K562 (cell line): ENCODE measurements around the gene FRMPD4. TPM values are rescaled to one million over a fixed set of nuclear protein-coding genes. Genes with fewer than 3 reads are reported as not detected.

Experiments used
- ATAC-seq: fragments of 200-7000 bp; cut with Tn5 transposase; 3 replicates; pipeline ENCODE4 v1.9.1; 2020; ENCODE audit warnings: moderate library complexity
- BruUV-seq: library from RNA; stranded (reverse); fragments of 400-500 nt; replicated peaks from 2 replicates; lab custom pipeline; 2021; lab: Mats Ljungman, UMichigan
- CTCF ChIA-PET: fragments of 300-600 bp; formaldehyde crosslinking; extraction: SDS; loops from one replicate; lab custom pipeline; 2021; ENCODE audit warnings: low intra/inter-chr PET ratio; lab: Yijun Ruan, JAX
- POLR2A ChIA-PET: fragments of 300-600, 350-650 bp; sonication (Branson Sonifier 250); formaldehyde crosslinking; extraction: SDS; loops from one replicate; lab custom pipeline; 2021; ENCODE audit warnings: antibody characterized with exemption, inconsistent platforms; lab: Yijun Ruan, JAX
- DNase-seq, 4 experiments: peaks; one replicate each; pipeline versions ENCODE4 v3.0.0 to v3.0.0-alpha.2; 2011 to 2018; ENCODE audit warnings: low spot score in 3 of 4, mixed read lengths in 3 of 4; ENCODE audit errors: extremely low read depth in 1 of 4
- FAIRE-seq: peaks from 2 replicates; lab custom pipeline; 2011; peaks lifted over from hg19 to GRCh38; lab: Jason Lieb, UNC
- H2AFZ ChIP-seq: 2 replicates; pipeline ENCODE4 v1.6.0; 2011; ENCODE audit warnings: low read depth, low read length, control low read depth, inconsistent platforms
- H3K27ac ChIP-seq: fragments of 200-600 bp; 3 replicates; pipeline ENCODE4 v1.8.0; 2011; ENCODE audit warnings: low read depth, mild to moderate bottlenecking, control low read depth, inconsistent platforms, low read length, moderate library complexity, mixed read lengths; ENCODE audit errors: extremely low read depth
- H3K27me3 ChIP-seq, 2 experiments: fragments of 300-600 bp in 1 of 2; 2 replicates in 1 of 2; 3 replicates in 1 of 2; pipeline versions ENCODE4 v1.6.0 to v1.8.0; 2011; ENCODE audit warnings: inconsistent platforms in 2 of 2, low read length in 2 of 2, mild to moderate bottlenecking in 1 of 2, mixed read lengths in 1 of 2, moderate library complexity in 1 of 2; ENCODE audit not compliant: control insufficient read depth in 2 of 2, insufficient read depth in 2 of 2
- H3K36me3 ChIP-seq: fragments of 300-600 bp; 3 replicates; pipeline ENCODE4 v1.8.0; 2011; ENCODE audit warnings: mild to moderate bottlenecking, low read length, inconsistent platforms; ENCODE audit not compliant: control insufficient read depth, insufficient read depth
- H3K4me1 ChIP-seq, 2 experiments: fragments of 200-600 bp in 1 of 2; replicated peaks in 1 of 2; 2 replicates in 1 of 2; 3 replicates in 1 of 2; pipeline versions ENCODE4 v1.5.1 to v1.8.0; 2011; ENCODE audit warnings: inconsistent platforms in 2 of 2, low read length in 2 of 2, mild to moderate bottlenecking in 1 of 2, mixed read lengths in 1 of 2, moderate library complexity in 1 of 2; ENCODE audit not compliant: control insufficient read depth in 2 of 2, insufficient read depth in 2 of 2
- H3K4me2 ChIP-seq: 2 replicates; pipeline ENCODE4 v1.6.1; 2011; ENCODE audit warnings: low read length, control low read depth, inconsistent platforms, mixed read lengths; ENCODE audit not compliant: insufficient read depth
- H3K4me3 ChIP-seq: fragments of 200-600 bp; sonication (generic), shearing (Covaris generic); 2 replicates; pipeline ENCODE4 v1.5.1; 2016; ENCODE audit warnings: control low read depth, inconsistent platforms
- H3K79me2 ChIP-seq: fragments of 200-600 bp; 3 replicates; pipeline ENCODE4 v1.8.0; 2011; ENCODE audit warnings: low read length, inconsistent platforms; ENCODE audit not compliant: control insufficient read depth, insufficient read depth
- H3K9ac ChIP-seq, 2 experiments: 2 replicates each; pipeline versions ENCODE4 v1.6.0 to v1.6.1; 2011; ENCODE audit warnings: low read depth in 2 of 2, low read length in 2 of 2, control low read depth in 1 of 2, inconsistent platforms in 1 of 2, mild to moderate bottlenecking in 1 of 2, mixed read lengths in 1 of 2; ENCODE audit not compliant: insufficient read depth in 1 of 2
- H3K9me1 ChIP-seq: one replicate; pipeline ENCODE4 v1.6.0; 2011; ENCODE audit warnings: inconsistent platforms, mild to moderate bottlenecking, low read length, moderate library complexity; ENCODE audit not compliant: control insufficient read depth, insufficient read depth
- H3K9me3 ChIP-seq: replicated peaks from 2 replicates; pipeline ENCODE4 v1.5.1; 2011; ENCODE audit warnings: low read depth, low read length, inconsistent platforms; ENCODE audit not compliant: control insufficient read depth, insufficient read depth
- H4K20me1 ChIP-seq: replicated peaks from 2 replicates; pipeline ENCODE4 v1.6.1; 2011; ENCODE audit warnings: low read length, inconsistent platforms, mixed read lengths; ENCODE audit not compliant: control insufficient read depth, insufficient read depth
- ARNT ChIP-seq, 2 experiments: fragments of 450-650 bp; IDR thresholded peaks; 2 replicates each; pipeline ENCODE4 v1.6.1; 2016; ENCODE audit warnings: mild to moderate bottlenecking in 1 of 2
- HMG20B ChIP-seq: fragments of 250-450 bp; sonication (Bioruptor Pico); IDR thresholded peaks from 2 replicates; pipeline ENCODE4 v1.5.0; 2021; ENCODE audit warnings: mild to moderate bottlenecking
- IRF2 ChIP-seq: sonication (generic); formaldehyde crosslinking; IDR thresholded peaks from 2 replicates; pipeline ENCODE4 v1.8.1; 2022; ENCODE audit warnings: mild to moderate bottlenecking, missing genetic modification reagents
- JUND ChIP-seq, 2 experiments: IDR thresholded peaks; 2 replicates in 1 of 2; 3 replicates in 1 of 2; pipeline ENCODE4 v1.6.1; 2011; ENCODE audit warnings: borderline replicate concordance in 2 of 2, low read depth in 2 of 2, low read length in 2 of 2, improper control_type of control experiment in 1 of 2, missing biosample characterization in 1 of 2, missing genetic modification characterization in 1 of 2, missing genetic modification reagents in 1 of 2
- NFE2L1 ChIP-seq: fragments of 450-650 bp; IDR thresholded peaks from 2 replicates; pipeline ENCODE4 v1.6.1; 2016; ENCODE audit warnings: missing genetic modification characterization, low read depth, mild to moderate bottlenecking, missing compliant biosample characterization, moderate library complexity, borderline replicate concordance
- NFIC ChIP-seq: fragments of 450-650 bp; IDR thresholded peaks from 2 replicates; pipeline ENCODE4 v1.6.1; 2017; ENCODE audit warnings: mild to moderate bottlenecking, inconsistent platforms
- RBM25 ChIP-seq: fragments of 200-400 bp; formaldehyde crosslinking; IDR thresholded peaks from 2 replicates; pipeline ENCODE4 v1.6.1; 2018; ENCODE audit warnings: low read length, low read depth, moderate library complexity; ENCODE audit not compliant: severe bottlenecking
- SAP30 ChIP-seq: fragments of 200-600 bp; sonication (generic); IDR thresholded peaks from 2 replicates; pipeline ENCODE4 v1.6.1; 2012; ENCODE audit warnings: borderline replicate concordance, low read depth, mild to moderate bottlenecking, moderate library complexity, low read length, control low read depth, inconsistent platforms; ENCODE audit not compliant: insufficient read depth, poor library complexity, severe bottlenecking
- SMARCB1 ChIP-seq: IDR thresholded peaks from 2 replicates; pipeline ENCODE4 v1.6.1; 2011; ENCODE audit warnings: improper control_type of control experiment, low read depth; ENCODE audit not compliant: insufficient read length
- XRCC3 ChIP-seq: fragments of 450-650 bp; IDR thresholded peaks from 2 replicates; pipeline ENCODE4 v1.6.1; 2017; ENCODE audit warnings: mild to moderate bottlenecking, moderate library complexity
- ZC3H11A ChIP-seq: IDR thresholded peaks from 2 replicates; pipeline ENCODE4 v1.6.1; 2012; ENCODE audit warnings: low read depth, low read length, improper control_type of control experiment
- ZNF316 ChIP-seq: fragments of 450-650 bp; IDR thresholded peaks from 2 replicates; pipeline ENCODE4 v1.6.1; 2016
- ZNF57 ChIP-seq: fragments of 450-650 bp; formaldehyde crosslinking; IDR thresholded peaks from 2 replicates; pipeline ENCODE4 v1.4.0; 2020; ENCODE audit warnings: mild to moderate bottlenecking, moderate library complexity
- ZSCAN29 ChIP-seq: fragments of 450-650 bp; IDR thresholded peaks from 2 replicates; pipeline ENCODE4 v1.6.1; 2017
- WGBS: fragments of 100-300 bp; shearing (Covaris generic); methylation state at CpG from one replicate; pipeline ENCODE4 v1.1.6; 2016; ENCODE audit warnings: low coverage, mixed read lengths; ENCODE audit not compliant: insufficient coverage; ENCODE audit errors: missing lambda C conversion rate; 5-methylcytosine and 5-hydroxymethylcytosine counted together
- in situ Hi-C: fragments of 300-500 bp; cut with MboI; formaldehyde crosslinking; loops from 4 replicates; pipeline ENCODE4 v1.15.0; 2018; ENCODE audit warnings: inconsistent platforms, mixed read lengths
- intact Hi-C: fragments of 100-400 bp; cut with micrococcal nuclease; formaldehyde crosslinking; loops from 2 replicates; pipeline ENCODE4 v1.14.2; 2022
- polyA plus RNA-seq, 8 experiments: library from polyadenylated mRNA; depleted of rRNA in 4 of 8; stranded (reverse) in 5 of 8; unstranded in 3 of 8; fragments of >200 nt; fragmentation: Nextera tagmentation in 2 of 8; fragmentation: Illumina TruSeq in 1 of 8; extraction: Ambion mirVana in 2 of 8; extraction: Trizol in 1 of 8; gene quantifications; 2 replicates each; pipeline versions ENCODE4 v1.2.1 to v1.2.3, GENCODE V29; 2011 to 2014; ENCODE audit warnings: inconsistent platforms in 1 of 8, missing spikeins in 1 of 8
- total RNA-seq, 7 experiments: library from RNA; depleted of rRNA in 6 of 7; stranded (reverse); fragments of >200 nt in 6 of 7; fragmentation: Illumina TruSeq in 2 of 7; extraction: Trizol in 2 of 7; gene quantifications; 2 replicates each; pipeline versions ENCODE4 v1.2.1 to v1.2.3, GENCODE V29; 2011 to 2021; ENCODE audit warnings: low replicate concordance in 1 of 7
- TF ChIP-seq, protein P1 (sequence below): fragments of 250-450 bp; sonication (Bioruptor Pico); IDR thresholded peaks from 2 replicates; pipeline ENCODE4 v1.5.0; 2021; ENCODE audit warnings: mild to moderate bottlenecking, borderline replicate concordance
- TF ChIP-seq, protein P2 (sequence below): fragments of 150-350 bp; conservative IDR thresholded peaks from 2 replicates; pipeline ENCODE4 v1.6.1; 2014; ENCODE audit warnings: low read length
- TF ChIP-seq, protein P3 (sequence below): fragments of 250-450 bp; sonication (Bioruptor Pico); IDR thresholded peaks from 2 replicates; pipeline ENCODE4 v1.9.0; 2021; ENCODE audit warnings: mild to moderate bottlenecking
- TF ChIP-seq, protein P4 (sequence below): fragments of 450-650 bp; formaldehyde crosslinking; IDR thresholded peaks from 2 replicates; pipeline ENCODE4 v1.4.0; 2022; ENCODE audit warnings: mild to moderate bottlenecking, moderate library complexity

The FRMPD4 gene
- total and polyA plus RNA-seq, 9 of the 15 experiments (the other 6 are each of a cell fraction or from before 2014, with no cell fraction given), result not detected

DNA sequence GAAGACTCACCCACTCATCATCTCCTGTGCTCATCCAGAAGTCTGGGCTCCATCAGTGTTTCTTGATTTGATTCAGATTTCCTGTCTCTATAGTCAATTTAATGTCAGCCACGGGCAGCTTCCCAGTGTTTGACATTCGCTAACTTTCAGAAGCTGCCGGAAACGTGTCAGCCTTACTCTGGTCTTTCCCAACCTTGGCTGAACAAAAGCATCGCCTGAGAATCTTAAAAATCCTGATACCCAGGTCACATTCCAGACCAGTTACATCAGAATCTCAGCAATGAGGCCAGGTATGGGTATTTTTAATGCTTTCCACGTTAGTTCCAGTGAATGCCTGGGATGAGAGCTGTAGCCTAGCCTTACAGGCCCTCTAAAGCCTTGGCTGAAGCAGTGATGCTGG, 233.8 kb downstream of the FRMPD4 start:
- no TSS peak for BruUV-seq
- Histone ChIP-seq H3K27me3 (no peaks in the 10 kb centered on the region), H3K9me3 (no peaks in the 10 kb centered on the region), H3K79me2 (no peaks in the 10 kb centered on the region), H3K9me1 (no peaks in the 10 kb centered on the region), H3K4me2 (no peak overlapping the region), H3K4me3 (no peak overlapping the region), H2AFZ (no peak overlapping the region), H3K9ac (no peak overlapping the region), H3K27ac (no peak overlapping the region), H3K4me1 (no peaks in the 10 kb centered on the region), H4K20me1 (no peaks in the 10 kb centered on the region), H3K36me3 (no peaks in the 10 kb centered on the region)
- ATAC-seq, result no peak
- intact Hi-C loops, result no loop called here
- POLR2A ChIA-PET, result no interaction called here
- no peak for FAIRE-seq
- WGBS, result 0% methylated on average over 6 of the region's 6 CpGs
- in situ Hi-C loops, result no loop called here
- DNase-seq, result no peak
- CTCF ChIA-PET, result no interaction called here
- TF ChIP-seq, protein P1, sequence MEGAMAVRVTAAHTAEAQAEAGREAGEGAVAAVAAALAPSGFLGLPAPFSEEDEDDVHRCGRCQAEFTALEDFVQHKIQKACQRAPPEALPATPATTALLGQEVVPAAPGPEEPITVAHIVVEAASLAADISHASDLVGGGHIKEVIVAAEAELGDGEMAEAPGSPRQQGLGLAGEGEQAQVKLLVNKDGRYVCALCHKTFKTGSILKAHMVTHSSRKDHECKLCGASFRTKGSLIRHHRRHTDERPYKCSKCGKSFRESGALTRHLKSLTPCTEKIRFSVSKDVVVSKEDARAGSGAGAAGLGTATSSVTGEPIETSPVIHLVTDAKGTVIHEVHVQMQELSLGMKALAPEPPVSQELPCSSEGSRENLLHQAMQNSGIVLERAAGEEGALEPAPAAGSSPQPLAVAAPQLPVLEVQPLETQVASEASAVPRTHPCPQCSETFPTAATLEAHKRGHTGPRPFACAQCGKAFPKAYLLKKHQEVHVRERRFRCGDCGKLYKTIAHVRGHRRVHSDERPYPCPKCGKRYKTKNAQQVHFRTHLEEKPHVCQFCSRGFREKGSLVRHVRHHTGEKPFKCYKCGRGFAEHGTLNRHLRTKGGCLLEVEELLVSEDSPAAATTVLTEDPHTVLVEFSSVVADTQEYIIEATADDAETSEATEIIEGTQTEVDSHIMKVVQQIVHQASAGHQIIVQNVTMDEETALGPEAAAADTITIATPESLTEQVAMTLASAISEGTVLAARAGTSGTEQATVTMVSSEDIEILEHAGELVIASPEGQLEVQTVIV (CRISPR knock-in tag), result no peak
- TF ChIP-seq XRCC3 (no peak), ARNT (IDR thresholded peaks at IDR 0.05) (no peak), JUND (IDR thresholded peaks at IDR 0.05; ENCODE audit: borderline replicate concordance, low read depth, low read length) (no peak), JUND (tag; IDR thresholded peaks at IDR 0.05; ENCODE audit: borderline replicate concordance, low read depth, low read length) (no peak), RBM25 (no peak), ZNF57 (CRISPR knock-in tag) (no peak), IRF2 (CRISPR knock-in tag) (no peak), NFE2L1 (no peak), HMG20B (CRISPR knock-in tag) (no peak), SAP30 (no peak), ZSCAN29 (no peak), NFIC (no peak), SMARCB1 (no peak), ZC3H11A (no peak), ZNF316 (no peak)
- TF ChIP-seq, protein P2, sequence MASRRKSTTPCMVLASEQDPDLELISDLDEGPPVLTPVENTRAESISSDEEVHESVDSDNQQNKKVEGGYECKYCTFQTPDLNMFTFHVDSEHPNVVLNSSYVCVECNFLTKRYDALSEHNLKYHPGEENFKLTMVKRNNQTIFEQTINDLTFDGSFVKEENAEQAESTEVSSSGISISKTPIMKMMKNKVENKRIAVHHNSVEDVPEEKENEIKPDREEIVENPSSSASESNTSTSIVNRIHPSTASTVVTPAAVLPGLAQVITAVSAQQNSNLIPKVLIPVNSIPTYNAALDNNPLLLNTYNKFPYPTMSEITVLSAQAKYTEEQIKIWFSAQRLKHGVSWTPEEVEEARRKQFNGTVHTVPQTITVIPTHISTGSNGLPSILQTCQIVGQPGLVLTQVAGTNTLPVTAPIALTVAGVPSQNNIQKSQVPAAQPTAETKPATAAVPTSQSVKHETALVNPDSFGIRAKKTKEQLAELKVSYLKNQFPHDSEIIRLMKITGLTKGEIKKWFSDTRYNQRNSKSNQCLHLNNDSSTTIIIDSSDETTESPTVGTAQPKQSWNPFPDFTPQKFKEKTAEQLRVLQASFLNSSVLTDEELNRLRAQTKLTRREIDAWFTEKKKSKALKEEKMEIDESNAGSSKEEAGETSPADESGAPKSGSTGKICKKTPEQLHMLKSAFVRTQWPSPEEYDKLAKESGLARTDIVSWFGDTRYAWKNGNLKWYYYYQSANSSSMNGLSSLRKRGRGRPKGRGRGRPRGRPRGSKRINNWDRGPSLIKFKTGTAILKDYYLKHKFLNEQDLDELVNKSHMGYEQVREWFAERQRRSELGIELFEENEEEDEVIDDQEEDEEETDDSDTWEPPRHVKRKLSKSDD, result no peak
- TF ChIP-seq, protein P3, sequence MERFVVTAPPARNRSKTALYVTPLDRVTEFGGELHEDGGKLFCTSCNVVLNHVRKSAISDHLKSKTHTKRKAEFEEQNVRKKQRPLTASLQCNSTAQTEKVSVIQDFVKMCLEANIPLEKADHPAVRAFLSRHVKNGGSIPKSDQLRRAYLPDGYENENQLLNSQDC, result no peak
- TF ChIP-seq, protein P4, sequence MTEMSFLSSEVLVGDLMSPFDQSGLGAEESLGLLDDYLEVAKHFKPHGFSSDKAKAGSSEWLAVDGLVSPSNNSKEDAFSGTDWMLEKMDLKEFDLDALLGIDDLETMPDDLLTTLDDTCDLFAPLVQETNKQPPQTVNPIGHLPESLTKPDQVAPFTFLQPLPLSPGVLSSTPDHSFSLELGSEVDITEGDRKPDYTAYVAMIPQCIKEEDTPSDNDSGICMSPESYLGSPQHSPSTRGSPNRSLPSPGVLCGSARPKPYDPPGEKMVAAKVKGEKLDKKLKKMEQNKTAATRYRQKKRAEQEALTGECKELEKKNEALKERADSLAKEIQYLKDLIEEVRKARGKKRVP (CRISPR knock-in tag), result no peak
